SK-N-SH (cell line): Measurements from ENCODE around the gene CDH22. TPM values are rescaled to one million over a fixed set of nuclear protein-coding genes. Genes with fewer than 3 reads are reported as not detected.
A peak's percentile ranks its signal among the peaks of the same experiment; 100 is the strongest.

ENCODE experiments used
- CTCF ChIA-PET: fragments of 300-600, 350-600 bp; formaldehyde crosslinking; extraction: SDS; loops from one replicate; lab custom pipeline; 2021; lab: Yijun Ruan, JAX
- POLR2A ChIA-PET: fragments of 350-600 bp; sonication (Branson Sonifier 250); formaldehyde crosslinking; extraction: SDS; loops from one replicate; lab custom pipeline; 2020; ENCODE audit warnings: antibody characterized with exemption, inconsistent platforms; lab: Yijun Ruan, JAX
- DNase-seq: peaks from one replicate; pipeline ENCODE4 v3.0.0; 2012
- H2AFZ ChIP-seq: fragments of 200-600 bp; sonication (generic); 2 replicates; pipeline ENCODE4 v1.8.1; 2016; ENCODE audit warnings: antibody characterized with exemption, mild to moderate bottlenecking, low read depth
- H3F3A ChIP-seq: fragments of 200-600 bp; sonication (generic); replicated peaks from 2 replicates; pipeline ENCODE3; 2016; ENCODE audit warnings: antibody characterized with exemption, mild to moderate bottlenecking; ENCODE audit not compliant: insufficient read depth
- H3K27ac ChIP-seq, 2 experiments: fragments of 200-500 bp in 1 of 2; fragments of 200-600 bp in 1 of 2; sonication (Bioruptor generic) in 1 of 2; sonication (generic), shearing (Covaris generic) in 1 of 2; 2 replicates each; pipeline versions ENCODE4 v1.5.1 to v1.6.1; 2014 to 2016; ENCODE audit warnings: low read depth in 2 of 2, inconsistent platforms in 1 of 2, low read length in 1 of 2, mild to moderate bottlenecking in 1 of 2, mixed read lengths in 1 of 2
- H3K27me3 ChIP-seq: fragments of 200-600 bp; sonication (generic), shearing (Covaris generic); 2 replicates; pipeline ENCODE4 v1.6.1; 2016; ENCODE audit warnings: mixed run types; ENCODE audit not compliant: insufficient read depth
- H3K36me3 ChIP-seq, 2 experiments: fragments of 200-500 bp in 1 of 2; fragments of 200-600 bp in 1 of 2; sonication (Bioruptor generic) in 1 of 2; sonication (generic) in 1 of 2; replicated peaks in 1 of 2; 2 replicates each; pipeline versions ENCODE3 to v1.5.1; 2014 to 2016; ENCODE audit warnings: low read length in 1 of 2, mild to moderate bottlenecking in 1 of 2; ENCODE audit not compliant: insufficient read depth in 2 of 2, control insufficient read depth in 1 of 2
- H3K4me1 ChIP-seq, 2 experiments: fragments of 200-500 bp in 1 of 2; fragments of 200-600 bp in 1 of 2; sonication (Bioruptor generic) in 1 of 2; sonication (generic), shearing (Covaris generic) in 1 of 2; 2 replicates each; pipeline versions ENCODE4 v1.5.1 to v1.6.1; 2014 to 2016; ENCODE audit warnings: low read depth in 1 of 2, low read length in 1 of 2, mixed run types in 1 of 2; ENCODE audit not compliant: insufficient read depth in 2 of 2, control insufficient read depth in 1 of 2
- H3K4me2 ChIP-seq: fragments of 200-600 bp; sonication (generic), shearing (Covaris generic); 2 replicates; pipeline ENCODE4 v1.6.1; 2017; ENCODE audit warnings: mixed run types
- H3K4me3 ChIP-seq, 2 experiments: fragments of 200-500 bp in 1 of 2; fragments of 200-600 bp in 1 of 2; sonication (Bioruptor generic) in 1 of 2; sonication (generic), shearing (Covaris generic) in 1 of 2; 2 replicates each; pipeline versions ENCODE4 v1.5.1 to v1.8.1; 2014 to 2016; ENCODE audit warnings: low read depth in 2 of 2, inconsistent platforms in 1 of 2, low read length in 1 of 2, mild to moderate bottlenecking in 1 of 2, mixed read lengths in 1 of 2, moderate library complexity in 1 of 2
- H3K79me2 ChIP-seq: fragments of 200-600 bp; sonication (generic); 2 replicates; pipeline ENCODE4 v1.8.1; 2017; ENCODE audit warnings: mild to moderate bottlenecking; ENCODE audit not compliant: insufficient read depth
- H3K9ac ChIP-seq: fragments of 200-600 bp; sonication (generic); 2 replicates; pipeline ENCODE4 v1.6.1; 2017; ENCODE audit warnings: mixed run types
- H3K9me2 ChIP-seq: fragments of 200-600 bp; sonication (generic); 2 replicates; pipeline ENCODE4 v1.6.1; 2017; ENCODE audit warnings: mixed run types
- H3K9me3 ChIP-seq: fragments of 200-600 bp; sonication (generic); 2 replicates; pipeline ENCODE4 v1.6.1; 2017; ENCODE audit warnings: mixed run types, mild to moderate bottlenecking, moderate library complexity
- H4K20me1 ChIP-seq: fragments of 200-600 bp; sonication (generic); 2 replicates; pipeline ENCODE4 v1.6.1; 2017; ENCODE audit warnings: mild to moderate bottlenecking, mixed run types; ENCODE audit not compliant: insufficient read depth
- CHD2 ChIP-seq: fragments of 150-350 bp; IDR thresholded peaks from 2 replicates; pipeline ENCODE4 v1.6.1; 2018; ENCODE audit warnings: low read length; ENCODE audit not compliant: partially characterized antibody
- CTCF ChIP-seq: fragments of 200-600 bp; sonication (generic); IDR thresholded peaks from 2 replicates; pipeline ENCODE4 v1.6.1; 2017; ENCODE audit warnings: antibody characterized with exemption, mild to moderate bottlenecking, moderate library complexity
- EZH2phosphoT487 ChIP-seq: fragments of 200-600 bp; sonication (generic); IDR thresholded peaks from 2 replicates; pipeline ENCODE4 v1.6.1; 2017; ENCODE audit warnings: low read depth, mixed run types, mild to moderate bottlenecking, antibody characterized with exemption, moderate library complexity, borderline replicate concordance
- FOSL2 ChIP-seq: IDR thresholded peaks from 2 replicates; pipeline ENCODE4 v1.4.0; 2012; ENCODE audit warnings: low read depth, mild to moderate bottlenecking, moderate library complexity, borderline replicate concordance
- FOXM1 ChIP-seq: IDR thresholded peaks from 2 replicates; pipeline ENCODE4 v1.4.0; 2012; ENCODE audit warnings: low read depth, mild to moderate bottlenecking
- GATA2 ChIP-seq: sonication (generic); formaldehyde crosslinking; IDR thresholded peaks from 2 replicates; pipeline ENCODE4 v1.5.0; 2020; ENCODE audit warnings: mild to moderate bottlenecking, missing genetic modification reagents
- IRF3 ChIP-seq: fragments of 150-350 bp; IDR thresholded peaks from 2 replicates; pipeline ENCODE4 v1.6.1; 2016; ENCODE audit warnings: mild to moderate bottlenecking, low read depth, low read length
- MAX ChIP-seq: IDR thresholded peaks from 2 replicates; pipeline ENCODE4 v1.4.0; 2012; ENCODE audit warnings: low read depth
- MEF2A ChIP-seq: IDR thresholded peaks from 2 replicates; pipeline ENCODE4 v1.4.0; 2012; ENCODE audit warnings: low read depth, borderline replicate concordance
- RAD21 ChIP-seq: IDR thresholded peaks from 2 replicates; pipeline ENCODE4 v1.6.1; 2012; ENCODE audit warnings: mild to moderate bottlenecking, low read length
- RCOR1 ChIP-seq: fragments of 150-350 bp; IDR thresholded peaks from 2 replicates; pipeline ENCODE4 v1.6.1; 2017; ENCODE audit warnings: antibody characterized with exemption, low read length
- REST ChIP-seq: IDR thresholded peaks from 2 replicates; pipeline ENCODE4 v1.6.1; 2012; ENCODE audit warnings: mild to moderate bottlenecking, low read depth, low read length, moderate library complexity
- RXRA ChIP-seq: IDR thresholded peaks from 2 replicates; pipeline ENCODE4 v1.4.0; 2012; ENCODE audit warnings: low read depth, mild to moderate bottlenecking, borderline replicate concordance
- SIN3A ChIP-seq: IDR thresholded peaks from 2 replicates; pipeline ENCODE4 v1.6.1; 2012; ENCODE audit warnings: low read depth, mild to moderate bottlenecking, low read length, moderate library complexity, borderline replicate concordance
- TAF1 ChIP-seq: IDR thresholded peaks from 2 replicates; pipeline ENCODE4 v1.6.1; 2012; ENCODE audit warnings: low read depth, mild to moderate bottlenecking, low read length, moderate library complexity, borderline replicate concordance
- TCF12 ChIP-seq: IDR thresholded peaks from 2 replicates; pipeline ENCODE4 v1.4.0; 2012
- WGBS: methylation state at CpG from one replicate; pipeline ENCODE4 v1.1.6; 2017; ENCODE audit warnings: low lambda C conversion rate; 5-methylcytosine and 5-hydroxymethylcytosine counted together
- polyA plus RNA-seq, 3 experiments: library from polyadenylated mRNA; depleted of rRNA; stranded (reverse); fragments of >200 nt; gene quantifications; 2 replicates each; pipeline ENCODE4 v1.2.3, GENCODE V29; 2012

CDH22 gene
- polyA plus RNA-seq, 1 of the 3 experiments (the other 2 are of a cell fraction): not detected

- no peak for TF ChIP-seq REST
- no peak for TF ChIP-seq IRF3
- no peak for TF ChIP-seq MAX
- TF ChIP-seq RCOR1: no peak
Measured at GRCh38 chr20:46212252-46212651, 96.0 kb downstream of the CDH22 start (continued).

- H3K27me3 ChIP-seq: no peaks in the 10 kb centered on the region
- 78% methylated on average over 4 of the region's 8 CpGs for WGBS
- H3K4me1 ChIP-seq: peaks cover 0 to 14% of the 10 kb centered on the region in 2 experiments; a peak in 1 of 4 replicates
- no peak overlapping the region for H3K4me3 ChIP-seq
- H3F3A ChIP-seq: peaks cover 3% of the 10 kb centered on the region
- H3K27ac ChIP-seq: no peak overlapping the region
- H3K9me2 ChIP-seq: no peaks in the 10 kb centered on the region
- no peak overlapping the region for H2AFZ ChIP-seq
- H4K20me1 ChIP-seq: no peaks in the 10 kb centered on the region; the same call in 1 of the 2 replicates
- H3K4me2 ChIP-seq: no peak overlapping the region
- no peaks in the 10 kb centered on the region for H3K36me3 ChIP-seq
- peak; percentile 55 for DNase-seq
- H3K9me3 ChIP-seq: no peaks in the 10 kb centered on the region
- H3K9ac ChIP-seq: no peak overlapping the region
- H3K79me2 ChIP-seq: no peaks in the 10 kb centered on the region
- TF ChIP-seq REST: no peak
- no peak for TF ChIP-seq FOXM1
- no peak for TF ChIP-seq RXRA
- no peak for TF ChIP-seq GATA2 (CRISPR knock-in tag)
- TF ChIP-seq RAD21: no peak
- TF ChIP-seq TAF1: no peak
- TF ChIP-seq MEF2A: no peak
- TF ChIP-seq TCF12: no peak
- TF ChIP-seq SIN3A: no peak
- TF ChIP-seq CHD2: no peak
- TF ChIP-seq CTCF: no peak
- TF ChIP-seq EZH2phosphoT487: no peak
- no peak for TF ChIP-seq FOSL2
- ChIA-PET CTCF (interaction anchor here (1.0 to 1.7 kb wide), 6 partner anchors 12 to 136 kb away, joined by 3 to 8 read pairs (median 4); no protein-coding TSS in a partner anchor), POLR2A (no interaction called here)
Measured at GRCh38 chr20:46211331-46211722, 97.0 kb downstream of the CDH22 start.
